GM21390 (cell line): ENCODE results near the gene NGB.
"Not testable (repeated sequence)": the region's sequence is repeated elsewhere in the genome, so short reads cannot be mapped to it uniquely, and the experiment has no call there.

Experiments used
- ATAC-seq: cut with Tn5 transposase; IDR thresholded peaks from one replicate; pipeline ENCODE4 v1.9.1; 2021; ENCODE audit not compliant: unreplicated experiment

NGB gene

GRCh38 chr14:77296906-77297305 is 25.9 kb upstream of the NGB start:
- ATAC-seq: no peak

- no peak for ATAC-seq
These were observed 25.1 kb upstream of the NGB start for GRCh38 chr14:77296155-77296554.

- ATAC-seq: no peak
These were observed 19.7 kb upstream of the NGB start for GRCh38 chr14:77290705-77291104.

- ATAC-seq: no peak
These were observed 15.6 kb upstream of the NGB start for GRCh38 chr14:77286576-77286975.

- no peak for ATAC-seq
These were observed 13.5 kb upstream of the NGB start for GRCh38 chr14:77284466-77284865.

GRCh38 chr14:77284066-77284465 is 13.1 kb upstream of the NGB start:
- no peak for ATAC-seq

GRCh38 chr14:77281852-77282410 is 10.9 kb upstream of the NGB start:
- ATAC-seq: no peak

GRCh38 chr14:77280921-77281320 is 9.9 kb upstream of the NGB start:
- not testable (repeated sequence) for ATAC-seq

GRCh38 chr14:77279719-77280118 is 8.7 kb upstream of the NGB start:
- ATAC-seq: no peak

GRCh38 chr14:77278461-77279230 is 7.6 kb upstream of the NGB start:
- no peak for ATAC-seq

GRCh38 chr14:77276959-77277358 is 6.0 kb upstream of the NGB start:
- ATAC-seq: no peak

- ATAC-seq: no peak
These were observed 5.4 kb upstream of the NGB start for GRCh38 chr14:77276295-77276935.

GRCh38 chr14:77275601-77276017 is 4.6 kb upstream of the NGB start:
- no peak for ATAC-seq

- no peak for ATAC-seq
These were observed 4.1 kb upstream of the NGB start for GRCh38 chr14:77275041-77275580.

GRCh38 chr14:77273796-77274195 is 2.8 kb upstream of the NGB start:
- ATAC-seq: no peak

GRCh38 chr14:77272261-77272660 is 1.3 kb upstream of the NGB start:
- no peak for ATAC-seq

GRCh38 chr14:77270361-77271112 is 469 bp downstream of the NGB start:
- ATAC-seq: no peak

- no peak for ATAC-seq
These were observed 1.9 kb downstream of the NGB start for GRCh38 chr14:77268989-77269600.

- ATAC-seq: no peak
These were observed 2.9 kb downstream of the NGB start for GRCh38 chr14:77267937-77268699.

- ATAC-seq: no peak
These were observed 4.7 kb downstream of the NGB start for GRCh38 chr14:77266336-77266735.
